Smooth muscle cell (in vitro differentiated cells): ENCODE measurements around the gene GLI3. TPM values are rescaled to one million over a fixed set of nuclear protein-coding genes. Genes with fewer than 3 reads are reported as not detected.
A peak's percentile ranks its signal among the peaks of the same experiment; 100 is the strongest.

Experiments used
- DNase-seq: peaks from one replicate; lab custom pipeline; 2025; ENCODE audit not compliant: unreplicated experiment; lab: John Stamatoyannopoulos, UW
- H2AFZ ChIP-seq: fragments of 200-600 bp; sonication (generic); 2 replicates; pipeline ENCODE4 v1.6.0; 2016; ENCODE audit warnings: antibody characterized with exemption, low read depth, mild to moderate bottlenecking
- H3F3A ChIP-seq: fragments of 200-600 bp; sonication (generic); 2 replicates; pipeline ENCODE4 v1.6.0; 2017; ENCODE audit warnings: antibody characterized with exemption, low read depth
- H3K27ac ChIP-seq: fragments of 200-600 bp; sonication (generic); 2 replicates; pipeline ENCODE4 v1.5.1; 2016; ENCODE audit warnings: low read depth, mild to moderate bottlenecking
- H3K27me3 ChIP-seq: fragments of 200-600 bp; sonication (generic); 2 replicates; pipeline ENCODE4 v1.6.1; 2016; ENCODE audit warnings: low read depth, mild to moderate bottlenecking
- H3K36me3 ChIP-seq: fragments of 200-600 bp; sonication (generic); 2 replicates; pipeline ENCODE4 v1.5.1; 2016; ENCODE audit warnings: low read depth
- H3K4me1 ChIP-seq: fragments of 200-600 bp; sonication (generic); 2 replicates; pipeline ENCODE4 v1.5.1; 2016; ENCODE audit warnings: low read depth
- H3K4me2 ChIP-seq: fragments of 200-600 bp; sonication (generic); 2 replicates; pipeline ENCODE4 v1.6.0; 2016; ENCODE audit warnings: mild to moderate bottlenecking
- H3K4me3 ChIP-seq: fragments of 200-600 bp; sonication (generic); 2 replicates; pipeline ENCODE4 v1.5.1; 2016; ENCODE audit warnings: mild to moderate bottlenecking
- H3K79me2 ChIP-seq: fragments of 200-600 bp; sonication (generic); 2 replicates; pipeline ENCODE4 v1.6.0; 2016; ENCODE audit warnings: low read depth, mild to moderate bottlenecking
- H3K9ac ChIP-seq: fragments of 200-600 bp; sonication (generic); 2 replicates; pipeline ENCODE4 v1.6.0; 2016; ENCODE audit warnings: low read depth
- H3K9me3 ChIP-seq: fragments of 200-600 bp; sonication (generic); replicated peaks from 2 replicates; pipeline ENCODE4 v1.5.1; 2016; ENCODE audit warnings: low read depth
- H4K20me1 ChIP-seq: fragments of 200-600 bp; sonication (generic); 2 replicates; pipeline ENCODE4 v1.6.0; 2016; ENCODE audit warnings: low read depth
- CTCF ChIP-seq: fragments of 200-600 bp; sonication (generic); IDR thresholded peaks from 2 replicates; pipeline ENCODE4 v1.5.1; 2017; ENCODE audit warnings: borderline replicate concordance, mild to moderate bottlenecking, antibody characterized with exemption; ENCODE audit not compliant: insufficient read depth, poor library complexity, severe bottlenecking
- WGBS: methylation state at CpG from one replicate; pipeline ENCODE4 v1.1.7; 2016; ENCODE audit warnings: low lambda C conversion rate; 5-methylcytosine and 5-hydroxymethylcytosine counted together
- polyA plus RNA-seq: library from polyadenylated mRNA; unstranded; fragments of >200 nt; fragmentation: Nextera tagmentation; extraction: Ambion mirVana; gene quantifications from 2 replicates; pipeline ENCODE4 v1.2.1, GENCODE V29; 2016
- small RNA-seq: library from RNA; depleted of rRNA; stranded (forward); fragments of <200 nt; gene quantifications from one replicate; pipeline ENCODE3, GENCODE V24; 2014
- total RNA-seq: library from RNA; depleted of rRNA; stranded (reverse); fragments of >200 nt; gene quantifications from 2 replicates; pipeline ENCODE4 v1.2.3, GENCODE V29; 2014

Gene GLI3
- total and polyA plus RNA-seq, 2 experiments from 2014 or later = 31.1 to 70.4 TPM

DNA sequence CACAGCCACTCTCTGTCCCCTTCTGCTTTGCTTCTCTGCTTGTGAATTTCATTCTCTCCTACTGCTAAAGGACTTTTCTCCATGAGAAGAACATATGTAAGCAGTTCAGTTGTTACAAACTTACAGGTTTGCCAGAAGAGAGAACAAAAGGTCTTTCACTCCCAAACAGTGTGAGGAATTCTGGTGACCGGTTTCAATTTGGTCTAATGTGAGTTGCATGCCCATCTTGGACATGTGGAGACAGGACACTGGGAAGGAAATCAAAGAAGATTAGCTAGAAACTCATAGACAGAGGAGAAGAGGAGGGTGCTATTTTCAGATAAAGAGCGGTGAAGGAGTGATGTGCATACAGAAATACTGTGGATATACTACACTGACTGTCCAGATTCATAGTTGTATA lies 324.6 kb downstream of the GLI3 start:
- H3F3A ChIP-seq = peaks cover 6% of the 10 kb centered on the region
- no peaks in the 10 kb centered on the region for H3K36me3 ChIP-seq
- H4K20me1 ChIP-seq = no peaks in the 10 kb centered on the region
- H3K79me2 ChIP-seq = no peaks in the 10 kb centered on the region
- H3K27ac ChIP-seq = no peak overlapping the region
- no peak for DNase-seq
- 91% methylated on average over 2 of the region's 2 CpGs for WGBS
- no peaks in the 10 kb centered on the region for H3K9me3 ChIP-seq
- no peak for TF ChIP-seq CTCF
- peaks cover 20% of the 10 kb centered on the region for H3K4me1 ChIP-seq
- no peaks in the 10 kb centered on the region for H3K27me3 ChIP-seq
- H3K9ac ChIP-seq = no peak overlapping the region
- no peak overlapping the region for H2AFZ ChIP-seq
- H3K4me2 ChIP-seq = no peak overlapping the region
- no peak overlapping the region for H3K4me3 ChIP-seq

DNA sequence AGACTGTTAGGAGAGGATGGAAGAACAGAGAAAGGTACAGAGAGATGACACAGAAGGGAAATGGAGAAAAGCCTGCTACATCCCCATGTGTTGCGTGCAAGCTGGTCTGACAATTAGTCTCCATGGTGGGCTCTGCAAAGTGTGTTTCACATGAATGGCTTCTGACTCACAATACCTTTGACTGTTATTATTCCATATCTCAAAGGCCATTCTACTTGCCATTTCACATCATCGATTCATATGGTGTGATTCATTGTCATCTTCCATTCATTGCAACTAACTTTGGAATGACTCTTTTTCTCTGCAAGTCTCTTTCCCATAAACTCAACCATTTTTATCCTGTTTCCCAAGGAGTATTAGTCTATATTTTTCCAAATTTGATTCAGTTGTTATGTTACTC lies 325.2 kb downstream of the GLI3 start:
- no peak for DNase-seq
- H3K9ac ChIP-seq = no peak overlapping the region
- no peak overlapping the region for H3K4me2 ChIP-seq

More for the DNA sequence above, 325.2 kb downstream of the GLI3 start:
- Histone ChIP-seq H2AFZ (no peak overlapping the region), H3K27me3 (no peaks in the 10 kb centered on the region), H3F3A (peaks cover 6% of the 10 kb centered on the region), H3K4me1 (peaks cover 13% of the 10 kb centered on the region), H3K27ac (no peak overlapping the region), H3K4me3 (no peak overlapping the region), H4K20me1 (no peaks in the 10 kb centered on the region), H3K36me3 (no peaks in the 10 kb centered on the region), H3K9me3 (no peaks in the 10 kb centered on the region), H3K79me2 (no peaks in the 10 kb centered on the region)
- WGBS = 83% methylated on average over 2 of the region's 2 CpGs
- no peak for TF ChIP-seq CTCF

Small RNAs within 50 kb of the gene (small RNA-seq; reads per million reads assigned to genes)
- 0.63 reads per million, percentile 22 among the genes with 10 or more reads in this experiment for gene HMGN2P30
